Measurements from ENCODE around the gene ATG14. TPM values are rescaled to one million over a fixed set of nuclear protein-coding genes. Genes with fewer than 3 reads are reported as not detected.

Gene ATG14
- total RNA-seq, 2 experiments from 2014 or later = 19.9 to 20.5 TPM

- intact Hi-C loops (cut with DNase I, micrococcal nuclease) = no loop called here
Observed at GRCh38 chr14:55399183-55399582, 12.4 kb downstream of the ATG14 start.

DNA sequence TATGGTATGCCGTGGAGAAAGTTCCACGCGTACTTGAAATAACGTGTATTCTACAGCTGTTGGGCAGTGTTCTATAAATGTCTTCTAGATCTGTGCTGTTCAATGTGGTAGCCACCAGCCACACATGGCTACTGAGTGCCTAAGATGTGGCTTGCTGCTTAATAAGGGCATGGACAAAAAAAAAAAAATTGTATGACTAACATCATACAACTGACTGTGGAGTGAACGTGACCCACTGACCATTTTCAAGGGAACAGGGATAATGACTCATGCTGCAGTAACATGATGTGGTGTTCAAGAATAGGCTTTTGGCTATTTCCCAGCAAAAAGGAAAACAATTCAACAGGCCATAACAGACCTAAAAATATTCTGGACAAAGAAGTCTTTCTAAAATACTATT is 13.0 kb downstream of the ATG14 start:
- ATAC-seq (ENCODE audit: poor library complexity) (no peak), DNase-seq (no peak)
- H3K27ac ChIP-seq (ENCODE audit: low read depth in 1 of 2, low read length in 2 of 2) = no peak overlapping the region
- Mint-ChIP-seq H3K27me3 (no peaks in the 10 kb centered on the region), H3K4me1 (ENCODE audit: low read depth) (peaks cover 26% of the 10 kb centered on the region), H3K4me3 (no peak overlapping the region), H3K36me3 (ENCODE audit: low read depth) (peaks cover 45% of the 10 kb centered on the region), H3K9me3 (no peaks in the 10 kb centered on the region), H3K27ac (no peak overlapping the region)
- POLR2A ChIA-PET = no interaction called here
- H3K36me3 ChIP-seq (ENCODE audit: insufficient read depth, low read length) = peaks cover 29% of the 10 kb centered on the region
- H3K27me3 ChIP-seq (ENCODE audit: control insufficient read depth in 1 of 2, insufficient read depth in 2 of 2, low read length in 2 of 2) = no peaks in the 10 kb centered on the region
- CTCF ChIA-PET = no interaction called here
- H3K4me1 ChIP-seq (ENCODE audit: insufficient read depth, low read length) = no peaks in the 10 kb centered on the region
- intact Hi-C loops (cut with DNase I, micrococcal nuclease) = no loop called here
- TF ChIP-seq CTCF (IDR thresholded peaks at IDR 0.05) = no peak
- H3K9me3 ChIP-seq (ENCODE audit: control insufficient read depth in 1 of 2, insufficient read depth in 1 of 2, low read length in 2 of 2) = no peaks in the 10 kb centered on the region
- H3K4me3 ChIP-seq (ENCODE audit: low read length) = no peak overlapping the region

More at GRCh38 chr14:55399183-55399582, 12.4 kb downstream of the ATG14 start:
- Histone ChIP-seq H3K4me1 (ENCODE audit: insufficient read depth, low read length) (peaks cover under 1% of the 10 kb centered on the region), H3K36me3 (ENCODE audit: insufficient read depth, low read length) (peaks cover 27% of the 10 kb centered on the region), H3K9me3 (ENCODE audit: control insufficient read depth in 1 of 2, insufficient read depth in 1 of 2, low read length in 2 of 2) (no peaks in the 10 kb centered on the region), H3K27ac (ENCODE audit: low read depth in 1 of 2, low read length in 2 of 2) (no peak overlapping the region), H3K4me3 (ENCODE audit: low read length) (no peak overlapping the region), H3K27me3 (ENCODE audit: control insufficient read depth in 1 of 2, insufficient read depth in 2 of 2, low read length in 2 of 2) (no peaks in the 10 kb centered on the region)
- ATAC-seq (ENCODE audit: poor library complexity) = no peak
- TF ChIP-seq CTCF (IDR thresholded peaks at IDR 0.05) = no peak
- ChIA-PET POLR2A (no interaction called here), CTCF (no interaction called here)
- no peak overlapping the region for H3K27ac Mint-ChIP-seq
- peaks cover 42% of the 10 kb centered on the region for H3K36me3 Mint-ChIP-seq (ENCODE audit: low read depth)
- H3K4me1 Mint-ChIP-seq (ENCODE audit: low read depth) = peaks cover 31% of the 10 kb centered on the region
- H3K9me3 Mint-ChIP-seq = no peaks in the 10 kb centered on the region
- H3K4me3 Mint-ChIP-seq = no peak overlapping the region
- DNase-seq = no peak
- H3K27me3 Mint-ChIP-seq = no peaks in the 10 kb centered on the region

GRCh38 chr14:55389330-55389729 is 22.3 kb downstream of the ATG14 start:
- H3K4me3 Mint-ChIP-seq = no peak overlapping the region
- no peaks in the 10 kb centered on the region for H3K27me3 Mint-ChIP-seq
- no peaks in the 10 kb centered on the region for H3K9me3 Mint-ChIP-seq
- peaks cover 52% of the 10 kb centered on the region for H3K36me3 ChIP-seq (ENCODE audit: insufficient read depth, low read length)
- TF ChIP-seq CTCF (IDR thresholded peaks at IDR 0.05) = no peak
- ChIA-PET POLR2A (no interaction called here), CTCF (no interaction called here)
- peaks cover 11% of the 10 kb centered on the region for H3K4me1 ChIP-seq (ENCODE audit: insufficient read depth, low read length)
- no peak for ATAC-seq (ENCODE audit: poor library complexity)
- intact Hi-C loops (cut with DNase I, micrococcal nuclease) = no loop called here
- H3K9me3 ChIP-seq (ENCODE audit: control insufficient read depth in 1 of 2, insufficient read depth in 1 of 2, low read length in 2 of 2) = no peaks in the 10 kb centered on the region
- peaks cover 17% of the 10 kb centered on the region for H3K4me1 Mint-ChIP-seq (ENCODE audit: low read depth)
- H3K36me3 Mint-ChIP-seq (ENCODE audit: low read depth) = peaks cover 77% of the 10 kb centered on the region
- no peak overlapping the region for H3K27ac Mint-ChIP-seq
- no peak for DNase-seq
- H3K4me3 ChIP-seq (ENCODE audit: low read length) = no peak overlapping the region
- no peak overlapping the region for H3K27ac ChIP-seq (ENCODE audit: low read depth in 1 of 2, low read length in 2 of 2)
- H3K27me3 ChIP-seq (ENCODE audit: control insufficient read depth in 1 of 2, insufficient read depth in 2 of 2, low read length in 2 of 2) = no peaks in the 10 kb centered on the region
